ENCODE measurements around the gene GUCY2C. TPM values are rescaled to one million over a fixed set of nuclear protein-coding genes. Genes with fewer than 3 reads are reported as not detected.

The GUCY2C gene
- total and polyA plus RNA-seq, 2 experiments from 2014 or later = not detected

- no peak for TF ChIP-seq EZH2phosphoT487 (IDR thresholded peaks at IDR 0.05; ENCODE audit: insufficient read depth, low read depth)
- TF ChIP-seq EZH2 (IDR thresholded peaks at IDR 0.05; ENCODE audit: insufficient read depth, poor library complexity, severe bottlenecking) = no peak
- no peak for DNase-seq
- 70 to 74% methylated on average over 23 of the region's 23 CpGs for WGBS, 2 experiments (ENCODE audit: low coverage in 1 of 2, low lambda C conversion rate in 2 of 2, missing lambda C conversion rate in 2 of 2)
- H3K27me3 ChIP-seq (replicated peaks; ENCODE audit: insufficient read depth) = no peaks in the 10 kb centered on the region
- in situ Hi-C loops (cut with MboI) = no loop called here
- no peaks in the 10 kb centered on the region for H3F3A ChIP-seq (ENCODE audit: insufficient read depth)
- no peaks in the 10 kb centered on the region for H3K4me1 ChIP-seq (ENCODE audit: insufficient read depth)
- H3K4me3 ChIP-seq = no peak overlapping the region
- H3K27ac ChIP-seq = no peak overlapping the region
- H3K4me2 ChIP-seq (ENCODE audit: unreplicated experiment) = peak overlapping the region; percentile 42
- H3K36me3 ChIP-seq (ENCODE audit: low read depth) = no peaks in the 10 kb centered on the region
- H4K20me1 ChIP-seq (ENCODE audit: insufficient read depth) = no peaks in the 10 kb centered on the region
- H3K79me2 ChIP-seq (ENCODE audit: insufficient read depth) = no peaks in the 10 kb centered on the region
- H3K9me2 ChIP-seq (ENCODE audit: insufficient read depth) = no peaks in the 10 kb centered on the region
- H3K9ac ChIP-seq = no peak overlapping the region
- H3K9me3 ChIP-seq (ENCODE audit: low read depth) = no peaks in the 10 kb centered on the region
- peak overlapping the region; percentile 74 for H2AFZ ChIP-seq
These were observed 30.7 kb downstream of the GUCY2C start for GRCh38 chr12:14665354-14666348.

- H4K20me1 ChIP-seq (ENCODE audit: insufficient read depth) = no peaks in the 10 kb centered on the region
- WGBS, 2 experiments (ENCODE audit: low coverage in 1 of 2, low lambda C conversion rate in 2 of 2, missing lambda C conversion rate in 2 of 2) = 57 to 61% methylated on average over 7 of the region's 7 CpGs
- in situ Hi-C loops (cut with MboI) = no loop called here
- no peak overlapping the region for H2AFZ ChIP-seq
- no peaks in the 10 kb centered on the region for H3K36me3 ChIP-seq (ENCODE audit: low read depth)
- H3K9me3 ChIP-seq (ENCODE audit: low read depth) = no peaks in the 10 kb centered on the region
- no peak overlapping the region for H3K4me2 ChIP-seq (ENCODE audit: unreplicated experiment)
- H3K27ac ChIP-seq = no peak overlapping the region
- no peaks in the 10 kb centered on the region for H3F3A ChIP-seq (ENCODE audit: insufficient read depth)
- H3K4me3 ChIP-seq = no peak overlapping the region
- H3K4me1 ChIP-seq (ENCODE audit: insufficient read depth) = no peaks in the 10 kb centered on the region
- H3K27me3 ChIP-seq (replicated peaks; ENCODE audit: insufficient read depth) = no peaks in the 10 kb centered on the region
- H3K9me2 ChIP-seq (ENCODE audit: insufficient read depth) = no peaks in the 10 kb centered on the region
- no peaks in the 10 kb centered on the region for H3K79me2 ChIP-seq (ENCODE audit: insufficient read depth)
- TF ChIP-seq EZH2 (IDR thresholded peaks at IDR 0.05; ENCODE audit: insufficient read depth, poor library complexity, severe bottlenecking) = no peak
- no peak for TF ChIP-seq EZH2phosphoT487 (IDR thresholded peaks at IDR 0.05; ENCODE audit: insufficient read depth, low read depth)
- peak; percentile 60 for DNase-seq
- no peak overlapping the region for H3K9ac ChIP-seq
These were observed 31.9 kb downstream of the GUCY2C start for GRCh38 chr12:14664434-14665023.

- no peaks in the 10 kb centered on the region for H4K20me1 ChIP-seq (ENCODE audit: insufficient read depth)
- H3K27me3 ChIP-seq (replicated peaks; ENCODE audit: insufficient read depth) = no peaks in the 10 kb centered on the region
- H2AFZ ChIP-seq = no peak overlapping the region
- TF ChIP-seq EZH2 (IDR thresholded peaks at IDR 0.05; ENCODE audit: insufficient read depth, poor library complexity, severe bottlenecking) (no peak), EZH2phosphoT487 (IDR thresholded peaks at IDR 0.05; ENCODE audit: insufficient read depth, low read depth) (no peak)
- no peak overlapping the region for H3K4me3 ChIP-seq
- no peak for DNase-seq
- in situ Hi-C loops (cut with MboI) = no loop called here
- H3K27ac ChIP-seq = no peak overlapping the region
- H3K9ac ChIP-seq = no peak overlapping the region
- H3K4me1 ChIP-seq (ENCODE audit: insufficient read depth) = no peaks in the 10 kb centered on the region
- H3K9me2 ChIP-seq (ENCODE audit: insufficient read depth) = no peaks in the 10 kb centered on the region
- no peak overlapping the region for H3K4me2 ChIP-seq (ENCODE audit: unreplicated experiment)
- no peaks in the 10 kb centered on the region for H3K9me3 ChIP-seq (ENCODE audit: low read depth)
- H3K79me2 ChIP-seq (ENCODE audit: insufficient read depth) = no peaks in the 10 kb centered on the region
- no peaks in the 10 kb centered on the region for H3F3A ChIP-seq (ENCODE audit: insufficient read depth)
- 83 to 84% methylated on average over 5 of the region's 5 CpGs for WGBS, 2 experiments (ENCODE audit: low coverage in 1 of 2, low lambda C conversion rate in 2 of 2, missing lambda C conversion rate in 2 of 2)
- H3K36me3 ChIP-seq (ENCODE audit: low read depth) = no peaks in the 10 kb centered on the region
These were observed 33.4 kb downstream of the GUCY2C start for GRCh38 chr12:14663002-14663401.

DNA sequence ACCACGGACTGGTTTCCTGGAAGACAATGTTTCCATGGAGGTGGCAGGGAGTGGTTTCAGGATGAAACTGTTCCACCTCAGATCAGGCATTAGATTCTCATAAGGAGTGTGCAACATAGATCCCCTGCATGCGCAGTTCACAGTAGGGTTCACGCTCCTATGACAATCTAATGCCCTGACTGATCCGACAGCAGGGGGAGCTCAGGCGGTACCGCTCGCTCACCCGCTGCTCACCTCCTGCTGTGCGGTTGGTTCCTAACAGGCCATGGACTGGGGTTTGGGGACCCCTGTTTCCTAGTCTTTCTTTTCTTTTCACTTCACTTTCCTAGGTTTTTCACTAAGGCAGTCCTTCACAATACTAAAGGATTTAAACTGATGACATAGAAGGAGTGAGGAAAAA lies 39.6 kb downstream of the GUCY2C start:
- WGBS, 2 experiments (ENCODE audit: low coverage in 1 of 2, low lambda C conversion rate in 2 of 2, missing lambda C conversion rate in 2 of 2) = 86 to 91% methylated on average over 9 of the region's 9 CpGs
- Histone ChIP-seq H3K27ac (no peak overlapping the region), H3K27me3 (replicated peaks; ENCODE audit: insufficient read depth) (no peaks in the 10 kb centered on the region), H3K36me3 (ENCODE audit: low read depth) (no peaks in the 10 kb centered on the region), H4K20me1 (ENCODE audit: insufficient read depth) (no peaks in the 10 kb centered on the region), H3K4me3 (no peak overlapping the region), H3K4me1 (ENCODE audit: insufficient read depth) (no peaks in the 10 kb centered on the region), H3K9me2 (ENCODE audit: insufficient read depth) (no peaks in the 10 kb centered on the region), H3K9ac (no peak overlapping the region), H3K4me2 (ENCODE audit: unreplicated experiment) (no peak overlapping the region), H3F3A (ENCODE audit: insufficient read depth) (no peaks in the 10 kb centered on the region), H2AFZ (no peak overlapping the region), H3K79me2 (ENCODE audit: insufficient read depth) (no peaks in the 10 kb centered on the region), H3K9me3 (ENCODE audit: low read depth) (no peaks in the 10 kb centered on the region)
- no peak for DNase-seq
- TF ChIP-seq EZH2 (IDR thresholded peaks at IDR 0.05; ENCODE audit: insufficient read depth, poor library complexity, severe bottlenecking) = no peak
- TF ChIP-seq EZH2phosphoT487 (IDR thresholded peaks at IDR 0.05; ENCODE audit: insufficient read depth, low read depth) = no peak
- in situ Hi-C loops (cut with MboI) = no loop called here

Data from GM23248 (cell line).